Common myeloid progenitor, CD34-positive (primary cell): ENCODE measurements around the gene LIPA.
A peak's percentile ranks its signal among the peaks of the same experiment; 100 is the strongest.
"Not testable (repeated sequence)": the region's sequence is repeated elsewhere in the genome, so short reads cannot be mapped to it uniquely, and the experiment has no call there.

Source experiments
- CTCF ChIA-PET: fragments of 350-600 bp; sonication (Branson Sonifier 250); formaldehyde crosslinking; loops from one replicate; lab custom pipeline; 2021; ENCODE audit warnings: antibody characterized with exemption; lab: Charles Lee
- POLR2A ChIA-PET: fragments of 350-600 bp; sonication (Branson Sonifier 250); formaldehyde crosslinking; loops from one replicate; lab custom pipeline; 2021; ENCODE audit warnings: antibody characterized with exemption; lab: Charles Lee
- DNase-seq, 3 donors: peaks; one replicate each; pipeline versions ENCODE4 v3.0.0 to v3.0.0-alpha.2; 2013
- H3K27ac ChIP-seq, 2 experiments: 1 replicate in 1 of 2; 2 replicates in 1 of 2; pipeline ENCODE4 v1.7.0; 2013; ENCODE audit warnings: inconsistent platforms in 2 of 2, low read length in 2 of 2, mild to moderate bottlenecking in 2 of 2, low read depth in 1 of 2, moderate library complexity in 1 of 2; ENCODE audit not compliant: severe bottlenecking in 2 of 2, insufficient read depth in 1 of 2, poor library complexity in 1 of 2
- H3K27me3 ChIP-seq, 5 experiments: replicated peaks in 2 of 5; 1 replicate in 3 of 5; 2 replicates in 2 of 5; pipeline versions ENCODE4 v1.6.1 to v1.7.0; 2013; ENCODE audit warnings: low read length in 4 of 5, mild to moderate bottlenecking in 2 of 5, moderate library complexity in 2 of 5, inconsistent platforms in 1 of 5; ENCODE audit not compliant: insufficient read depth in 5 of 5, control insufficient read depth in 4 of 5
- H3K36me3 ChIP-seq, 4 experiments: 1 replicate in 2 of 4; 2 replicates in 2 of 4; pipeline versions ENCODE4 v1.6.1 to v1.7.0; 2013; ENCODE audit warnings: low read length in 3 of 4, control low read depth in 1 of 4, mild to moderate bottlenecking in 1 of 4; ENCODE audit not compliant: control insufficient read depth in 4 of 4, insufficient read depth in 4 of 4
- H3K4me1 ChIP-seq, 4 experiments: 1 replicate in 3 of 4; 2 replicates in 1 of 4; pipeline versions ENCODE4 v1.6.1 to v1.7.1; 2013; ENCODE audit warnings: low read length in 3 of 4, mild to moderate bottlenecking in 3 of 4, control low read depth in 1 of 4, inconsistent platforms in 1 of 4, moderate library complexity in 1 of 4; ENCODE audit not compliant: control insufficient read depth in 4 of 4, insufficient read depth in 4 of 4; ENCODE audit errors: control extremely low read depth in 1 of 4
- H3K4me3 ChIP-seq, 7 experiments: 1 replicate in 4 of 7; 2 replicates in 3 of 7; pipeline versions ENCODE4 v1.5.1 to v1.7.0; 2013; ENCODE audit warnings: mild to moderate bottlenecking in 7 of 7, low read length in 6 of 7, moderate library complexity in 6 of 7, inconsistent platforms in 2 of 7, low read depth in 2 of 7, control low read depth in 1 of 7; ENCODE audit not compliant: insufficient read depth in 4 of 7, control insufficient read depth in 1 of 7; ENCODE audit errors: extremely low read depth in 1 of 7
- H3K9me3 ChIP-seq, 5 experiments: 1 replicate in 4 of 5; 2 replicates in 1 of 5; pipeline versions ENCODE4 v1.6.1 to v1.7.1; 2013; ENCODE audit warnings: low read length in 4 of 5, mild to moderate bottlenecking in 2 of 5, inconsistent platforms in 1 of 5, low read depth in 1 of 5, moderate library complexity in 1 of 5; ENCODE audit not compliant: control insufficient read depth in 4 of 5, insufficient read depth in 2 of 5; ENCODE audit errors: control extremely low read depth in 1 of 5
- WGBS: methylation state at CpG from one replicate; pipeline ENCODE4 v1.1.5; 2013; ENCODE audit not compliant: insufficient coverage; 5-methylcytosine and 5-hydroxymethylcytosine counted together

LIPA gene

GRCh38 chr10:89173075-89173474 lies 78.5 kb downstream of the LIPA start:
- ChIA-PET CTCF (no interaction called here), POLR2A (interaction anchor here (0.7 kb wide), 1 partner anchor 373 kb away, joined by 5 read pairs; no protein-coding TSS in a partner anchor)
- peak in 1 of 3 donors; percentile 5 for DNase-seq
- no peak overlapping the region for H3K27ac ChIP-seq
- no peaks in the 10 kb centered on the region for H3K27me3 ChIP-seq
- H3K9me3 ChIP-seq: no peaks in the 10 kb centered on the region
- H3K4me3 ChIP-seq: no peak overlapping the region
- no peaks in the 10 kb centered on the region for H3K36me3 ChIP-seq
- H3K4me1 ChIP-seq: peaks cover 0 to 4% (median 2%) of the 10 kb centered on the region in 4 experiments

DNA sequence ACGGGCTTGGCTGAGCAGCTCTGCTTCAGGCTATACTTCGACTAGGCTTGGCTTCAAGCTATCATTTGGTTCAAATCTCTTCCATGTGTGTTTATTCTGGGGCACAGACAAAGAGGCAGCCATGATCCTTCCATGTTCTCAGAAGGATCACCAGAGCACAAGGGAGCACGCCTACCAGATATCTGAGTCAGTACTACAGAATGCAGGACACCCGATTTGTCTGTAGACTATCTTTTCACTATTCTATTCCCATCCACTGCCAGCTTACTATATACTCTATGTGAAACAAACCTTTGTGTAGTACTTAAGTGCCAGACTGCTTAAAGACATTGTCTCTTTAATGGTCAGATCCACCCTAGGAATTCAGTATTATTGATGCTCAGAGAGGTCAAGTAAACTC lies 79.6 kb downstream of the LIPA start:
- 87% methylated on average over 3 of the region's 4 CpGs for WGBS
- H3K9me3 ChIP-seq: no peaks in the 10 kb centered on the region
- no peak for DNase-seq
- H3K36me3 ChIP-seq: no peaks in the 10 kb centered on the region
- no peak overlapping the region for H3K4me3 ChIP-seq
- ChIA-PET POLR2A (no interaction called here), CTCF (interaction anchor here (1.4 kb wide), 1 partner anchor 14 kb away, joined by 3 read pairs; no protein-coding TSS in a partner anchor)
- H3K4me1 ChIP-seq: peaks cover 0 to 4% (median 2%) of the 10 kb centered on the region in 4 experiments
- H3K27me3 ChIP-seq: no peaks in the 10 kb centered on the region
- no peak overlapping the region for H3K27ac ChIP-seq

DNA sequence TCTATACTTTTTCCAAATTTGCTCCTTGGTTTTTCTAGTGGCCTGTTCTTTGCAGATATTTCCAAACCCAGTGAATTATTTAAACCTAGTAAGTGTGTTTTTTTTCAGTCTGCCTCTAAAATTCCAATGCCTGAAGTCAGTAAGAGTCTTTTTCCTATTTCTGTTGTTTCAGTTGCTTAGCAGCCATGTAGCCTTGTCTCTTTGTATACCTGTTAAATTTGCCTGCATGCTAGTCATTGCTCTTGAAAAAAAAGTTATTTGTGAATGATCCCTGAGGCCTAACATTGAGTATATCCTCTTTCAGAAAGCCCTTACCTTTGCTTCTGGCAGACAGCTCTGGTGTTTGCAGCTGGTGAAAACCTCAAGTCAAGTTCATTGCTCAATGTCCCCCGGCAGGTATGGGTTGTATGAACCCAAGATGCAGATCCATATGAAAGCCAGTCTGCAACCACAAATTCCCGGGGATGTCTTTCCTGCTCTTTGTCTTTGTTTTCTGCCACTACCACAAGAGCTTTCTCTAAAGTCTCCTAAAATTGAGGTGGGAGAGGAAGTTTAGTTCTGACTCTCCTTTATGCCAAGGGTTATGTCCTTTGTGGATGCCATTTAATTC lies 80.2 kb downstream of the LIPA start:
- ChIA-PET CTCF (interaction anchor here (1.4 kb wide), 1 partner anchor 15 kb away, joined by 3 read pairs; no protein-coding TSS in a partner anchor), POLR2A (no interaction called here)
- no peaks in the 10 kb centered on the region for H3K9me3 ChIP-seq
- no peaks in the 10 kb centered on the region for H3K27me3 ChIP-seq
- no peaks in the 10 kb centered on the region for H3K36me3 ChIP-seq
- no peak for DNase-seq
- H3K27ac ChIP-seq: no peak overlapping the region
- WGBS: 100% methylated on average over 2 of the region's 2 CpGs
- H3K4me1 ChIP-seq: peaks cover 0 to 4% (median 2%) of the 10 kb centered on the region in 4 experiments
- H3K4me3 ChIP-seq: no peak overlapping the region

GRCh38 chr10:89168354-89168900 lies 83.1 kb downstream of the LIPA start:
- DNase-seq, H3K27me3 ChIP-seq, H3K27ac ChIP-seq, H3K4me3 ChIP-seq, H3K9me3 ChIP-seq, H3K36me3 ChIP-seq, POLR2A ChIA-PET: not testable (repeated sequence)
- CTCF ChIA-PET: interaction anchor here (1.3 kb wide), 1 partner anchor 233 kb away, joined by 3 read pairs; no protein-coding TSS in a partner anchor
- peaks cover 7 to 21% (median 15%) of the 10 kb centered on the region in 4 experiments for H3K4me1 ChIP-seq
- 94% methylated on average over 7 of the region's 9 CpGs for WGBS

- H3K27ac ChIP-seq: no peak overlapping the region
- no peaks in the 10 kb centered on the region for H3K36me3 ChIP-seq
- peaks cover 10 to 23% (median 17%) of the 10 kb centered on the region in 4 experiments for H3K4me1 ChIP-seq
- H3K9me3 ChIP-seq: no peaks in the 10 kb centered on the region
- no peaks in the 10 kb centered on the region for H3K27me3 ChIP-seq
- DNase-seq: peak in 2 of 3 donors; percentile 6 to 17
- ChIA-PET CTCF (interaction anchor here (1.1 to 1.3 kb wide), 2 partner anchors 9 to 233 kb away, joined by 3 read pairs; no protein-coding TSS in a partner anchor), POLR2A (no interaction called here)
- no peak overlapping the region for H3K4me3 ChIP-seq
Observed at GRCh38 chr10:89167915-89168314, 83.7 kb downstream of the LIPA start.

DNA sequence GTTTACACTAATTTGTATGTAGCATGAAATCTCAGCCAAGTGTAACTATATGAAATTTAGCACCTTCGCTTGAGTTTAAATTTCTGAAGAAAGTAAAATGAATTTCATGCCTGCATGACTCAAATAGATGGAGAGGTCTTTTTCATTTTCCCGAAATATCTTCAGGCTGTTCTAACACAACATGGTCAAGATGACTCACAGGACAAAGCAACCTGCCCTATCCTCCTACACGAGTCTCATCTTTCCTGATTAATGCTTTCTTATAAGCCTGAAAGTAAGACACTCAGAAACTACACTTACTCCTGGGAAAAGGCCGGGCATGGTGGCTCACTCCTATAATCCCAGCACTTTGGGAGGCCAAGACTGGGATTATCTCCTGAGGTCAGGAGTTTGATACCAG lies 85.7 kb downstream of the LIPA start:
- peaks cover 10 to 22% (median 16%) of the 10 kb centered on the region in 4 experiments for H3K4me1 ChIP-seq
- H3K36me3 ChIP-seq: no peaks in the 10 kb centered on the region
- no peaks in the 10 kb centered on the region for H3K27me3 ChIP-seq
- H3K4me3 ChIP-seq: no peak overlapping the region
- ChIA-PET CTCF (no interaction called here), POLR2A (no interaction called here)
- WGBS: 87% methylated on average over 4 of the region's 4 CpGs
- H3K27ac ChIP-seq: no peak overlapping the region
- no peaks in the 10 kb centered on the region for H3K9me3 ChIP-seq
- DNase-seq: no peak

DNA sequence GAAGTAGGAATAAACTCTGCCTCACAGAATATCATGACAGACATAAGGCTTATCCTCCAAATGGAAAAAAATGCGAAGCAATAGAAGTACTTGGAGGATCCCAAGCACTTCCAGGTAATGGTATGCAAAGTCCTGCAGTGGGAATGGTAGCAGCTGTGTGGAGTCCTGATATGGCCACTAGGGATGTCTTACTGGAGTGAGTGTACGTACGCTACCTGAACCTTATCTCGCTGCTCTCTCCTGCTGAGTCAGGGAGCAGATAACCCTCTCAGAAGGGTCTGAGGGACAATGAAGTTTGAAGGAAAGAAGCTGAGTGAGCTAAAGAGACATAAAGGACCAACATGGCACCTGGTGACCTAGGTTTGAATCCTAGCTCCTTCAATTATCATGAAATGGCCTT lies 86.7 kb downstream of the LIPA start:
- ChIA-PET CTCF (interaction anchor here (2.6 kb wide), 1 partner anchor 12 kb away, joined by 10 read pairs; no protein-coding TSS in a partner anchor), POLR2A (no interaction called here)
- H3K27ac ChIP-seq: no peak overlapping the region
- no peaks in the 10 kb centered on the region for H3K27me3 ChIP-seq
- 100% methylated on average over 4 of the region's 4 CpGs for WGBS
- H3K4me1 ChIP-seq: peaks cover 10 to 22% (median 16%) of the 10 kb centered on the region in 4 experiments
- H3K4me3 ChIP-seq: no peak overlapping the region
- no peaks in the 10 kb centered on the region for H3K9me3 ChIP-seq
- H3K36me3 ChIP-seq: no peaks in the 10 kb centered on the region
- no peak for DNase-seq
